Prostate gland (tissue), 2 donors: ENCODE data around the gene TRMT11. TPM values are rescaled to one million over a fixed set of nuclear protein-coding genes. Genes with fewer than 3 reads are reported as not detected.

Source experiments
- DNase-seq: peaks from one replicate; pipeline ENCODE4 v3.0.0-alpha.2; 2019; ENCODE audit warnings: low spot score
- H3K27ac ChIP-seq, 2 donors: fragments of 200-600 bp; sonication (generic); 2 replicates each; pipeline ENCODE4 v1.5.1; 2017 to 2019
- H3K27me3 ChIP-seq: fragments of 200-600 bp; sonication (generic); replicated peaks from 2 replicates; pipeline ENCODE4 v1.5.1; 2019; ENCODE audit not compliant: insufficient read depth
- H3K36me3 ChIP-seq, 2 donors: fragments of 200-600 bp; sonication (generic); 1 replicate in 1 of 2; 2 replicates in 1 of 2; pipeline versions ENCODE4 v1.5.1 to v1.8.1; 2017 to 2019
- H3K4me1 ChIP-seq: fragments of 200-600 bp; sonication (generic); replicated peaks from 2 replicates; pipeline ENCODE4 v1.5.1; 2019
- H3K4me3 ChIP-seq, 2 donors: fragments of 200-600 bp; sonication (generic); 2 replicates each; pipeline ENCODE4 v1.5.1; 2017 to 2019
- H3K9me3 ChIP-seq: fragments of 200-600 bp; sonication (generic); 2 replicates; pipeline ENCODE4 v1.5.1; 2017
- POLR2A ChIP-seq: fragments of 450-650 bp; IDR thresholded peaks from one replicate; pipeline ENCODE4 v1.6.1; 2016; ENCODE audit warnings: antibody characterized with exemption, mild to moderate bottlenecking
- POLR2AphosphoS5 ChIP-seq: sonication (generic); formaldehyde crosslinking; IDR thresholded peaks from one replicate; pipeline ENCODE4 v1.6.1; 2017; ENCODE audit warnings: antibody characterized with exemption
- WGBS: methylation state at CpG from one replicate; pipeline ENCODE4 v1.1.5; 2018; 5-methylcytosine and 5-hydroxymethylcytosine counted together
- intact Hi-C: fragments of 100-400 bp; cut with DNase I; formaldehyde crosslinking; loops from one replicate; pipeline ENCODE4 v1.14.2; 2022
- total RNA-seq, 2 donors: library from RNA; depleted of rRNA; stranded (reverse); fragments of >200 nt; gene quantifications; one replicate each; pipeline ENCODE4 v1.1.0, GENCODE V29; 2016
- TF ChIP-seq, protein P1 (sequence below), 4 experiments: fragments of 200-600 bp in 2 of 4; fragments of 450-650 bp in 2 of 4; sonication (generic) in 2 of 4; IDR thresholded peaks; 1 replicate in 3 of 4; 2 replicates in 1 of 4; pipeline ENCODE4 v1.5.1; 2016 to 2019; ENCODE audit warnings: antibody characterized with exemption in 4 of 4, mild to moderate bottlenecking in 2 of 4, moderate library complexity in 2 of 4

TRMT11 gene
- total RNA-seq, 2 donors from 2014 or later: 28.3 to 35.0 TPM

GRCh38 chr6:125988280-125988679, 1.9 kb downstream of the TRMT11 start:
- Histone ChIP-seq H3K9me3 (no peaks in the 10 kb centered on the region), H3K27me3 (no peaks in the 10 kb centered on the region), H3K4me1 (no peaks in the 10 kb centered on the region), H3K36me3 (no peaks in the 10 kb centered on the region), H3K27ac (no peak overlapping the region), H3K4me3 (no peak overlapping the region)
- DNase-seq: no peak
- TF ChIP-seq POLR2A: no peak
- no peak for TF ChIP-seq POLR2AphosphoS5
- TF ChIP-seq, protein P1, sequence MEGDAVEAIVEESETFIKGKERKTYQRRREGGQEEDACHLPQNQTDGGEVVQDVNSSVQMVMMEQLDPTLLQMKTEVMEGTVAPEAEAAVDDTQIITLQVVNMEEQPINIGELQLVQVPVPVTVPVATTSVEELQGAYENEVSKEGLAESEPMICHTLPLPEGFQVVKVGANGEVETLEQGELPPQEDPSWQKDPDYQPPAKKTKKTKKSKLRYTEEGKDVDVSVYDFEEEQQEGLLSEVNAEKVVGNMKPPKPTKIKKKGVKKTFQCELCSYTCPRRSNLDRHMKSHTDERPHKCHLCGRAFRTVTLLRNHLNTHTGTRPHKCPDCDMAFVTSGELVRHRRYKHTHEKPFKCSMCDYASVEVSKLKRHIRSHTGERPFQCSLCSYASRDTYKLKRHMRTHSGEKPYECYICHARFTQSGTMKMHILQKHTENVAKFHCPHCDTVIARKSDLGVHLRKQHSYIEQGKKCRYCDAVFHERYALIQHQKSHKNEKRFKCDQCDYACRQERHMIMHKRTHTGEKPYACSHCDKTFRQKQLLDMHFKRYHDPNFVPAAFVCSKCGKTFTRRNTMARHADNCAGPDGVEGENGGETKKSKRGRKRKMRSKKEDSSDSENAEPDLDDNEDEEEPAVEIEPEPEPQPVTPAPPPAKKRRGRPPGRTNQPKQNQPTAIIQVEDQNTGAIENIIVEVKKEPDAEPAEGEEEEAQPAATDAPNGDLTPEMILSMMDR (IDR thresholded peaks at IDR 0.05): no peak
- intact Hi-C loops: no loop called here

- no peak overlapping the region for H3K4me3 ChIP-seq
- TF ChIP-seq, protein P1 (IDR thresholded peaks at IDR 0.05): no peak
- no peak for TF ChIP-seq POLR2A
- TF ChIP-seq POLR2AphosphoS5: no peak
- no peaks in the 10 kb centered on the region for H3K36me3 ChIP-seq
- DNase-seq: no peak
- H3K27me3 ChIP-seq: no peaks in the 10 kb centered on the region
- intact Hi-C loops: loop anchor here (10.0 kb wide), 1 partner anchor 1125 kb away; the partner anchor contains the start of gene RSPO3
- peak overlapping the region in 1 of 2 donors; percentile 15 for H3K27ac ChIP-seq
- WGBS: 48% methylated on average over 3 of the region's 3 CpGs
- H3K9me3 ChIP-seq: no peaks in the 10 kb centered on the region
- no peaks in the 10 kb centered on the region for H3K4me1 ChIP-seq
Measured at GRCh38 chr6:125989631-125990030, 3.3 kb downstream of the TRMT11 start.

GRCh38 chr6:125991653-125992052, 5.3 kb downstream of the TRMT11 start:
- 17% methylated on average over 1 of the region's 1 CpG for WGBS

GRCh38 chr6:125994670-125995488, 8.5 kb downstream of the TRMT11 start:
- WGBS: 64% methylated on average over 5 of the region's 5 CpGs
- Histone ChIP-seq H3K4me3 (no peak overlapping the region), H3K27ac (no peak overlapping the region), H3K4me1 (no peaks in the 10 kb centered on the region), H3K27me3 (no peaks in the 10 kb centered on the region), H3K9me3 (no peaks in the 10 kb centered on the region), H3K36me3 (no peaks in the 10 kb centered on the region)
- no peak for DNase-seq
- TF ChIP-seq POLR2AphosphoS5: no peak
- TF ChIP-seq, protein P1 (IDR thresholded peaks at IDR 0.05): no peak
- intact Hi-C loops: loop anchor here (10.0 kb wide), 1 partner anchor 1120 kb away; the partner anchor contains the start of gene RSPO3

More at GRCh38 chr6:125991653-125992052, 5.3 kb downstream of the TRMT11 start:
- H3K27me3 ChIP-seq: no peaks in the 10 kb centered on the region
- TF ChIP-seq, protein P1 (IDR thresholded peaks at IDR 0.05): no peak
- TF ChIP-seq POLR2AphosphoS5 (no peak), POLR2A (no peak)
- no peaks in the 10 kb centered on the region for H3K4me1 ChIP-seq
- no peaks in the 10 kb centered on the region for H3K9me3 ChIP-seq
- intact Hi-C loops: loop anchor here (10.0 kb wide), 1 partner anchor 1123 kb away; the partner anchor contains the start of gene RSPO3
- no peak for DNase-seq
- H3K36me3 ChIP-seq: no peaks in the 10 kb centered on the region
- no peak overlapping the region for H3K27ac ChIP-seq
- H3K4me3 ChIP-seq: no peak overlapping the region
